IMR-90 (cell line): ENCODE results near the gene SEC16A. TPM values are rescaled to one million over a fixed set of nuclear protein-coding genes. Genes with fewer than 3 reads are reported as not detected.

Experiments used
- ATAC-seq: fragments of 200-7000 bp; cut with Tn5 transposase; 2 replicates; pipeline ENCODE4 v1.9.1; 2020; ENCODE audit warnings: low read depth, mild to moderate bottlenecking, moderate library complexity
- BruUV-seq: library from RNA; stranded (reverse); fragments of 400-500 nt; replicated peaks from 2 replicates; lab custom pipeline; 2021; lab: Mats Ljungman, UMichigan
- CTCF ChIA-PET: fragments of 300-600 bp; formaldehyde crosslinking; extraction: SDS; loops from one replicate; lab custom pipeline; 2021; ENCODE audit warnings: antibody characterized with exemption; lab: Yijun Ruan, JAX
- POLR2A ChIA-PET: fragments of 300-600 bp; sonication (Branson Sonifier 250); formaldehyde crosslinking; loops from one replicate; lab custom pipeline; 2022; ENCODE audit warnings: antibody characterized with exemption; ENCODE audit not compliant: unreplicated experiment; lab: Charles Lee
- DNase-seq: peaks from one replicate; pipeline ENCODE4 v3.0.0; 2013
- H2AFZ ChIP-seq: replicated peaks from 2 replicates; pipeline ENCODE3; 2013; ENCODE audit warnings: low read length, mild to moderate bottlenecking; ENCODE audit not compliant: poor library complexity
- H2AK5ac ChIP-seq: 2 replicates; pipeline ENCODE4 v1.6.1; 2013; ENCODE audit warnings: low read depth, low read length, inconsistent platforms
- H2AK9ac ChIP-seq: replicated peaks from 2 replicates; pipeline ENCODE3; 2013; ENCODE audit warnings: mild to moderate bottlenecking, low read depth, low read length, moderate library complexity; ENCODE audit not compliant: poor library complexity
- H2BK120ac ChIP-seq: 2 replicates; pipeline ENCODE4 v1.6.1; 2013; ENCODE audit warnings: low read depth, low read length, inconsistent platforms
- H2BK15ac ChIP-seq: 3 replicates; pipeline ENCODE4 v1.6.1; 2013; ENCODE audit warnings: low read depth, low read length, inconsistent platforms
- H2BK20ac ChIP-seq: 2 replicates; pipeline ENCODE4 v1.6.1; 2013; ENCODE audit warnings: low read depth, mild to moderate bottlenecking, inconsistent platforms, low read length, moderate library complexity
- H2BK5ac ChIP-seq: 2 replicates; pipeline ENCODE4 v1.6.1; 2013; ENCODE audit warnings: mild to moderate bottlenecking, low read depth, low read length, inconsistent platforms; ENCODE audit not compliant: poor library complexity, severe bottlenecking
- H3K14ac ChIP-seq: replicated peaks from 2 replicates; pipeline ENCODE4 v1.6.1; 2013; ENCODE audit warnings: low read depth, low read length, inconsistent platforms
- H3K18ac ChIP-seq: 2 replicates; pipeline ENCODE4 v1.6.1; 2013; ENCODE audit warnings: low read depth, low read length, control low read depth
- H3K23ac ChIP-seq: 2 replicates; pipeline ENCODE4 v1.6.1; 2013; ENCODE audit warnings: low read depth, low read length, inconsistent platforms
- H3K27ac ChIP-seq: 2 replicates; pipeline ENCODE4 v1.5.1; 2013; ENCODE audit warnings: mild to moderate bottlenecking, control low read depth, low read length; ENCODE audit not compliant: insufficient read depth
- H3K27me3 ChIP-seq: 2 replicates; pipeline ENCODE4 v1.6.1; 2013; ENCODE audit warnings: low read length; ENCODE audit not compliant: control insufficient read depth, insufficient read depth
- H3K36me3 ChIP-seq: 2 replicates; pipeline ENCODE4 v1.6.1; 2013; ENCODE audit warnings: low read length, mixed read lengths; ENCODE audit not compliant: control insufficient read depth, insufficient read depth
- H3K4ac ChIP-seq: 2 replicates; pipeline ENCODE4 v1.6.1; 2013; ENCODE audit warnings: low read depth, low read length, inconsistent platforms
- H3K4me1 ChIP-seq: 2 replicates; pipeline ENCODE4 v1.6.1; 2013; ENCODE audit warnings: low read length, mixed read lengths; ENCODE audit not compliant: control insufficient read depth, insufficient read depth
- H3K4me2 ChIP-seq: 2 replicates; pipeline ENCODE4 v1.6.1; 2013; ENCODE audit warnings: low read depth, mild to moderate bottlenecking, control low read depth, low read length, moderate library complexity
- H3K4me3 ChIP-seq: 2 replicates; pipeline ENCODE4 v1.5.1; 2013; ENCODE audit warnings: low read depth, mild to moderate bottlenecking, control low read depth, low read length, moderate library complexity; ENCODE audit not compliant: insufficient read depth
- H3K56ac ChIP-seq: 2 replicates; pipeline ENCODE4 v1.6.1; 2013; ENCODE audit warnings: low read length, inconsistent platforms; ENCODE audit not compliant: insufficient read depth; ENCODE audit errors: extremely low read depth
- H3K79me1 ChIP-seq, 2 experiments: 2 replicates each; pipeline ENCODE4 v1.6.1; 2013; ENCODE audit warnings: low read length in 2 of 2, inconsistent platforms in 1 of 2, low read depth in 1 of 2
- H3K9ac ChIP-seq: 2 replicates; pipeline ENCODE4 v1.6.1; 2013; ENCODE audit warnings: low read depth, low read length, control low read depth
- H3K9me1 ChIP-seq: 2 replicates; pipeline ENCODE4 v1.6.1; 2013; ENCODE audit warnings: low read length, inconsistent platforms; ENCODE audit not compliant: insufficient read depth
- H3K9me3 ChIP-seq: 2 replicates; pipeline ENCODE4 v1.6.1; 2013; ENCODE audit warnings: low read length; ENCODE audit not compliant: control insufficient read depth, insufficient read depth
- H4K20me1 ChIP-seq: 2 replicates; pipeline ENCODE4 v1.6.1; 2013; ENCODE audit warnings: low read length, inconsistent platforms; ENCODE audit not compliant: insufficient read depth
- H4K5ac ChIP-seq: 2 replicates; pipeline ENCODE4 v1.6.1; 2013; ENCODE audit warnings: mild to moderate bottlenecking, low read depth, low read length, control low read depth
- H4K8ac ChIP-seq, 2 experiments: 2 replicates each; pipeline ENCODE4 v1.6.1; 2013; ENCODE audit warnings: low read depth in 2 of 2, low read length in 2 of 2, control low read depth in 1 of 2, inconsistent platforms in 1 of 2
- H4K91ac ChIP-seq: 2 replicates; pipeline ENCODE4 v1.6.1; 2013; ENCODE audit warnings: low read depth, low read length, inconsistent platforms; ENCODE audit not compliant: insufficient read depth
- CEBPB ChIP-seq: IDR thresholded peaks from 2 replicates; pipeline ENCODE4 v1.6.1; 2012; ENCODE audit warnings: low read depth, low read length, improper control_type of control experiment
- CTCF ChIP-seq: conservative IDR thresholded peaks from 2 replicates; pipeline ENCODE4 v1.5.1; 2012; ENCODE audit warnings: mild to moderate bottlenecking, low read depth, low read length, improper control_type of control experiment
- MAFK ChIP-seq: IDR thresholded peaks from 2 replicates; pipeline ENCODE4 v1.6.1; 2012; ENCODE audit warnings: low read depth, low read length, improper control_type of control experiment
- MAZ ChIP-seq: IDR thresholded peaks from 2 replicates; pipeline ENCODE4 v1.6.1; 2012; ENCODE audit warnings: low read depth, mild to moderate bottlenecking, low read length, improper control_type of control experiment, moderate library complexity, borderline replicate concordance
- MXI1 ChIP-seq: IDR thresholded peaks from 2 replicates; pipeline ENCODE4 v1.6.1; 2012; ENCODE audit warnings: low read depth, mild to moderate bottlenecking, low read length, moderate library complexity, borderline replicate concordance
- NFE2L2 ChIP-seq: fragments of 150-350 bp; IDR thresholded peaks from 2 replicates; pipeline ENCODE4 v1.6.1; 2016; ENCODE audit warnings: low read depth, mild to moderate bottlenecking, low read length
- POLR2A ChIP-seq: IDR thresholded peaks from 2 replicates; pipeline ENCODE4 v1.6.1; 2012; ENCODE audit warnings: mild to moderate bottlenecking, low read depth, low read length
- RCOR1 ChIP-seq: IDR thresholded peaks from 2 replicates; pipeline ENCODE4 v1.6.1; 2012; ENCODE audit warnings: mild to moderate bottlenecking, low read length, improper control_type of control experiment; ENCODE audit not compliant: insufficient replicate concordance
- RFX5 ChIP-seq: IDR thresholded peaks from 2 replicates; pipeline ENCODE4 v1.8.0; 2012; ENCODE audit warnings: low read depth, mild to moderate bottlenecking, low read length, moderate library complexity
- WGBS, 2 experiments: methylation state at CpG; one replicate each; pipeline versions ENCODE4 v1.1.5 to v1.1.7; 2013; ENCODE audit warnings: missing lambda C conversion rate in 2 of 2; ENCODE audit not compliant: insufficient read length in 1 of 2; ENCODE audit errors: extremely low coverage in 2 of 2; 5-methylcytosine and 5-hydroxymethylcytosine counted together
- dilution Hi-C: fragments of 300-500 bp; cut with HindIII; formaldehyde crosslinking; loops from one replicate; pipeline ENCODE4 v1.14.3; 2018; ENCODE audit warnings: low sequenced_read_pairs; ENCODE audit not compliant: unreplicated experiment
- in situ Hi-C: fragments of 300-500 bp; cut with MboI; formaldehyde crosslinking; loops from 3 replicates; pipeline ENCODE4 v1.14.3; 2019; ENCODE audit warnings: low sequenced_read_pairs, inconsistent platforms, mixed read lengths
- intact Hi-C: fragments of 100-400 bp; cut with micrococcal nuclease; formaldehyde crosslinking; loops from 2 replicates; pipeline ENCODE4 v1.10.0; 2022
- polyA plus RNA-seq, 3 experiments: library from polyadenylated mRNA; depleted of rRNA; stranded (reverse); fragments of >200 nt; gene quantifications; 2 replicates each; pipeline ENCODE4 v1.2.3, GENCODE V29; 2012; ENCODE audit warnings: low replicate concordance in 1 of 3
- total RNA-seq: library from RNA; depleted of rRNA; stranded (reverse); fragments of >200 nt; gene quantifications from 2 replicates; pipeline ENCODE4 v1.2.3, GENCODE V29; 2012

The SEC16A gene
- total and polyA plus RNA-seq, 2 of the 4 experiments (the other 2 are of a cell fraction) = 12.2 to 48.1 TPM

GRCh38 chr9:136439481-136440408 lies 43.1 kb downstream of the SEC16A start, which contains the start of gene INPP5E:
Gene INPP5E, minus strand, starts transcription at chr9:136439845. Its CDS starts 426 bp downstream, at chr9:136439419.
- 2% methylated on average over 47 of the region's 90 CpGs; no CpG with 5 or more reads in 1 of the 2 experiments for WGBS, 2 experiments
- peak within 1 kb of the TSS; percentile 68 for H2BK5ac ChIP-seq
- peak within 1 kb of the TSS; percentile 90 for H3K4me3 ChIP-seq
- peak within 1 kb of the TSS; percentile 66 for H2AK5ac ChIP-seq
- H3K4me2 ChIP-seq = peak within 1 kb of the TSS; percentile 87
- TF ChIP-seq NFE2L2 = no peak
- TF ChIP-seq POLR2A = peak; percentile 62; the same call in 1 of the 2 replicates
- peak; percentile 67 for TF ChIP-seq CTCF
- no peak for TF ChIP-seq MAFK
- TF ChIP-seq MXI1 = 0 out of 2 replicates have a peak, but pooled peaks have one; percentile 39
- peak; percentile 61; the same call in 1 of the 2 replicates for TF ChIP-seq MAZ
- TF ChIP-seq CEBPB = no peak
- TF ChIP-seq RCOR1 = peak; percentile 36
- TF ChIP-seq RFX5 = no peak
- intact Hi-C loops = loop anchor here (1.0 to 2.0 kb wide), 2 partner anchors 24 to 43 kb away; partner anchors contain the start of gene SEC16A
- no peak within 1 kb of the TSS for H2BK15ac ChIP-seq
- peak within 1 kb of the TSS; percentile 85 for H3K4ac ChIP-seq
- ChIA-PET CTCF (interaction anchor here (0.7 to 1.1 kb wide), 2 partner anchors 16 to 38 kb away, joined by 3 read pairs; no protein-coding TSS in a partner anchor), POLR2A (no interaction called here)
- no peaks in the 10 kb centered on the region for H3K9me3 ChIP-seq
- dilution Hi-C loops = no loop called here
- in situ Hi-C loops = no loop called here
- H2AFZ ChIP-seq = peak within 1 kb of the TSS; percentile 93
- peaks cover 8% of the 10 kb centered on the region; the same call in 1 of the 2 replicates for H3K9me1 ChIP-seq
- H2BK120ac ChIP-seq = no peak within 1 kb of the TSS
- DNase-seq (peak; percentile 56), ATAC-seq (peak; percentile 83)
- H4K91ac ChIP-seq = peak within 1 kb of the TSS; percentile 26; the same call in 1 of the 2 replicates
- H3K23ac ChIP-seq = peak within 1 kb of the TSS; percentile 60; the same call in 1 of the 2 replicates
- H2AK9ac ChIP-seq = peak within 1 kb of the TSS; percentile 99
- H3K14ac ChIP-seq = peak within 1 kb of the TSS; percentile 66; the same call in 1 of the 2 replicates
- H4K8ac ChIP-seq = peak within 1 kb of the TSS in 1 of 2 experiments; percentile 81; a peak in 1 of 4 replicates
- peaks cover 67% of the 10 kb centered on the region for H4K20me1 ChIP-seq
- H3K56ac ChIP-seq = peak within 1 kb of the TSS; percentile 13; the same call in 1 of the 2 replicates
- H3K9ac ChIP-seq = peak within 1 kb of the TSS; percentile 89
- H3K18ac ChIP-seq = no peak within 1 kb of the TSS
- H3K27ac ChIP-seq = peak within 1 kb of the TSS; percentile 73
- no peak within 1 kb of the TSS for H4K5ac ChIP-seq
- peaks cover 54% of the 10 kb centered on the region for H3K36me3 ChIP-seq
- no TSS peak for BruUV-seq
- no peaks in the 10 kb centered on the region for H3K27me3 ChIP-seq
- no peak within 1 kb of the TSS for H2BK20ac ChIP-seq
- peaks cover 7% of the 10 kb centered on the region for H3K4me1 ChIP-seq
- peaks cover 6 to 63% of the 10 kb centered on the region in 2 experiments for H3K79me1 ChIP-seq
